ENCODE measurements around the gene PRKN. TPM values are rescaled to one million over a fixed set of nuclear protein-coding genes. Genes with fewer than 3 reads are reported as not detected.

Gene PRKN
- total RNA-seq, 2 donors from 2014 or later = 7.6 to 7.9 TPM

DNA sequence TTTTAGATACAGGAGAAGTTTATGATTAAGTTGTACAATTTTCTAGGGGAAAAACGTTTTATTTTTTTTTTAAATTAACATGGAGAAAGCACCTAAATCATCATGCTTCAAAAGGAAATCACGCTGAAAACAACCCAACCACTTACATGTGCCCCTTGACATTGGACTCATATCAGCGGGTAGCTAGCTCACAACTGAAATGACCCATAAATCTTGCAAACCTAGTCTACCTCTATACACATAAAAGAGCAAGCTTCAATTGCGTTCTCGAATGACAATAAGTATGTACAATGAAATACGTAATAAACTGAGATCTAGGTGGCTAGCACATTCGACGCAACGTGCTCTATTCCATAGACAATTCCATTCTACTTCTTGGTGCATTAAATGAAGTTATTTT, 730.8 kb downstream of the PRKN start:
- DNase-seq (ENCODE audit: low spot score) = no peak
- intact Hi-C loops (cut with DNase I) = no loop called here

DNA sequence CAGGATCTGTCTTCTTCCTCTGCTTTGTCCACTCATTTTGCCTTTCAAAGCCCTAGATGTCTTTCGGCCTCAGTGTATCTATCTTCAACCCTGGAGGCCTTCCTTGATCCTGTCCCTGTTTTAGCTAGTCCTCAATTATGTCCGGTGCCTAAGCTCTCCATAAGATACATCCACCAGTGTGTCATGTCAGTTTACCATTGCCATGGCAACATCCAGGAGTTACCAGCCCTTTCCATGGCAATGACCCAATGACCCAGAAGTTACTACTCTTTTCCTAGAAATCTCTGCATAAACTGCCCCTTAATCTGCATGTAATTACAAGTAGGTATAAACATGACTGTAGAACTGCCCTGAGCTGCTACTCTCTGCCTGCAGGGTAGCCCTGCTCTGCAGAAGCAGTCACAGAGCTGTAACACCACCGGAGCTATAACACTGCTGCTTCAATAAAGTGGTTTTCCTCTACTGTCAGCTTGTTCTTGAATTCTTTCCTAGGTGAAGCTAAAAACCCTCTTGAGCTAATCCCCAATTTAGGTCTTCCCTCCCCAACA, 741.6 kb downstream of the PRKN start:
- no peak for DNase-seq (ENCODE audit: low spot score)
- intact Hi-C loops (cut with DNase I) = no loop called here

DNA sequence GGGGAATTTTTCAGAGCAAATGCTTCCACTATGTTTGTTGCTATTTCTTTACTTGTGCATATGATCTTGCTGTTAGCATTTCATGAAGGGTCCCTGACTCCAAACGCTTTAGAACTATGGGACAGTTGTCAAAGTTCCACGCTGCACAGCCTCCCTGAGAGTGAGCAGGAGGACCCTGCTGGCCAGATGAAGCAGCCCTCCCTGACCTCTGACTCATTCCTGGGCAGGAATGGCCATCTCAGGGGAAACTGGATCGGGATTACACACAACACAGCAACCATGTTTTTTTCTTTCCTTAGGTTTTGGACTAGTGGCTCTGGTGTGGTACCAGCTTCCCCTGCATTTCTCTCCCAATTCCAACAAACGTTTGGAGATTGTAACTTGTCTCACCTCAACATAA, 742.9 kb downstream of the PRKN start:
- intact Hi-C loops (cut with DNase I) = no loop called here
- no peak for DNase-seq (ENCODE audit: low spot score)

DNA sequence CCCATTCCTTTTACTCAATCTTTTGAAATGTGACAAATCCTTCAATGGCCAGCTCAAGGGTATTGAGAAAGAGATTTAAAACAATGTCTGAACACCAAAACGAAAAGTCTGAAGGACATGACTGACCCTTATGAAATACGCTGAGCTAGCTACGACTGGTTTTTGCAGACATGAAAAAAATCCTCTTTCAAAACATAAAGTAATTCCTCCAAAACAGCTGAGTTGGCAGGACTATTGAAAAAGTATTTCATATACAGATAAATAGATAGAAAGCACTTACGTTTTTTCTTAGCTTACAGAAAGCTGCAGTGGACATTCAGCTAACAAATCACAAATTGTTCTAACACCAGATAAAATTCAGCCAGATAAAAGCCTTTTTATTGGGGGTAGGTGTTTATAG, 751.0 kb downstream of the PRKN start:
- intact Hi-C loops (cut with DNase I) = no loop called here

DNA sequence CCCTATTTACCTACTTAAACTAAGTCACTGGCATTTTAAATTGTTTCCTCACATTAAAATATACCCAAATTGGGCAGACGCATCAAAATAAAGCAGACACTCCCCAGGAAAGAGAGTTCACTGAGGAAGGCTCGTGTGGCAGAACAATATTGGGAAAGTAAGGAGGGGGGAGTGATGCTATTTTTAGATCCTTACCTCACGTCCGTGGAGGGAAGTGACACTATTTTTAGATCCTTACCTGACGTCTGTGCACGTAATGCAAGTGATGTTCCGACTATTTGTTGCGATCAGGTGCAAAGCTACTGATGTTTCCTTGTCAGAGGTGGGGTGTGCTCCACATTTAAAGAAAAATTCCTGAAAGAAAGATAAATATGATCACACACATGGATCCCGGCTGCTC, 754.5 kb downstream of the PRKN start:
- intact Hi-C loops (cut with DNase I) = no loop called here
- DNase-seq (ENCODE audit: low spot score) = no peak

More for the DNA sequence above, 751.0 kb downstream of the PRKN start:
- no peak for DNase-seq (ENCODE audit: low spot score)

DNA sequence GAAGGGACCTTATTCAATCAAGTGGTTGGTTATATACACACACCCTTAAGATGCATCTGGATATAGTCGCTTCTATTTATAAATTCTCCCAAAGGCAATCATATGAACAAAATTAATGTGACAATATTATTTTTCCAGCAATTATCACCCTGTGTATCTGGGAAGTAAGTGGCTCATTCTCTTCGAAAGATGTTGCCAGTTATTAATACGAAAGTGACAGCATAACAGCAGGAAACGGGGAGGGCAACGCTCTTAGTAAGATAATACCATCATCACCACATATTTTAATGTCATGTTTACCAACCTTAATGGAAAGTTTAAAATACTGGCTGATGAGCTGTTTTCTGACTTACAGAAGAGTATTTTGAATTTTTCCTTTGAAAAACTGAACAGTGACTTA, 756.5 kb downstream of the PRKN start:
- intact Hi-C loops (cut with DNase I) = no loop called here
- no peak for DNase-seq (ENCODE audit: low spot score)

DNA sequence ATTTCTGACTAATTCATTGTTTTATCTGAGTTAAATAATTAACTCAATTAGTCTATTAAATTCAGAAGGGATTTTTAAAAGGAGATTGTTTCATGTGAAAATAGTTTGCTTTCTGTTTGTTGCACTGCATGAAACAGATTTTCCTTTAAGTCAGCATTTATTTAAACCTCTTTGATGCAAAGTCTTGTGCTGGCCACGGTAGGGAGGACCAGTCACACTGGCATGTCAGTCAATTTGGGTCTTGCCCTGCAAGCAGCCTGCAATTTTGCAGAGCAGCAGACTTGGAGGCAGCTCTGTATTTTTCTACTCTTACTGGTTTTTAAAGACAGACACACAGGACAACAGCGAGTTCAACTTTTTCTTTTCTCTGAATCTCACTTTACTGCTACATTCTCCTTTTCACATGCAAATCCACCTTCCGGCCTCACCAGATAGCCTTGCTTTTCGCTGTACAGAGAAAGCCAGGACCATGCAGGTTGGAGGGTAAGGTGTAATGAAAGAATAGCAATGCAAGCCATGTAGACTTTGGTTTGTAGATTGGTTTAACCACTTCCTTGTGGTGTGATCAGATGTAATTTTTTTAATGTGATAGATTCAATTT, 763.8 kb downstream of the PRKN start:
- DNase-seq (ENCODE audit: low spot score) = no peak
- intact Hi-C loops (cut with DNase I) = no loop called here

DNA sequence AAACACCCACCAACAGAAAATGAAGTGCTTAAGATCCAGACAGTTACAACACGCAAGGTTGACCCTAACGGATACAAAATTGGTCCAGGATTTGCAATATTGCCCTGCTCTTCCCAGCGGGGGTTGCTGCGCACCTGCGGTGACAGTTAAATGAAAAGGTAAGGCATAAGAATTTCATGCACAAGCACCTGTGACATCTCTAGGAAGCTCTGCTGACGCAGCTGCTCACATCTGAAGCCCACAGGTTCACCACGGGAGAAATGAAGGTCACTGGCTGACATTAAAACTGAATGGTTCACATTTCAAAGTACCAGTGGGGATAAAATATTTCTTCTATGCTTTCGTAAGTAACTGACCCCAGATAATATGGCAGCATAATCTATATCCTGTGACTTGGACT, 764.4 kb downstream of the PRKN start:
- intact Hi-C loops (cut with DNase I) = no loop called here
- no peak for DNase-seq (ENCODE audit: low spot score)

DNA sequence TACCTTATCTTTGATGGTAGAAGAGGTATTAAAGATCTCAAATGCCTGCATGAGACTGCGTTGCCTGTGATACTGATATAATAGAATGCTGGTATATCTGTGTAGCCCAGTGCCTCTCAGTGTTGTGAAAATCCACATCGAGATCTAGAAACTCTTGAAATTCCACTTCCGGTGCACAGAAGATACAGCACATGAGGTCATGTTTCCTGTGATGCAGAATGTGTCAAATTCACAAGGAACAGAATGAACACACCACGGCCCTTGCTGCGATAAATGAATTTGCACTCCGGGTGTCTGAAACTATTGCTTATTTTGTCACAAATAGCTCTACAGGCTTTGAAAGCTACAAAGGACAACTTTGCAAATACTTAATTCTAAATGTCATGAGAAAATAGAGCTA, 765.8 kb downstream of the PRKN start:
- no peak for DNase-seq (ENCODE audit: low spot score)
- intact Hi-C loops (cut with DNase I) = no loop called here

DNA sequence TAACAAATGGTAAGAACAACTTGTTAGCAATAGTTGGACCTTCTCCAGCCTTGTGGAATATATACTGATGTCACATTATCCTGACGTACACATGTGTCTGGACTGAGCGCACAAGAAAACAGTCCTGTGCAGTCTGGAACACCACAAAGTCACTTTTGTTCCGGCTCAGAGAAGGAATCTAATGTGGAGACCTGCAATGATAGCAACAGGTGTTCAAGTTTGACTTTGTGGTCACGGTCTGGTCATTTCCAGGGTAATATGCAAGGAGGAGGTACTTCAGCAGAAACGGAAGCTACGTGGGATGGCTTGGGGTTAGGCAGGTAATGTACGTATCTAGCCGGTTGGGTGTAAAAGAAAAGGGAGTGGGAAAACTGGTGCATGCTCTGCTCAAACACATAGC, 766.5 kb downstream of the PRKN start:
- intact Hi-C loops (cut with DNase I) = no loop called here
- DNase-seq (ENCODE audit: low spot score) = no peak

DNA sequence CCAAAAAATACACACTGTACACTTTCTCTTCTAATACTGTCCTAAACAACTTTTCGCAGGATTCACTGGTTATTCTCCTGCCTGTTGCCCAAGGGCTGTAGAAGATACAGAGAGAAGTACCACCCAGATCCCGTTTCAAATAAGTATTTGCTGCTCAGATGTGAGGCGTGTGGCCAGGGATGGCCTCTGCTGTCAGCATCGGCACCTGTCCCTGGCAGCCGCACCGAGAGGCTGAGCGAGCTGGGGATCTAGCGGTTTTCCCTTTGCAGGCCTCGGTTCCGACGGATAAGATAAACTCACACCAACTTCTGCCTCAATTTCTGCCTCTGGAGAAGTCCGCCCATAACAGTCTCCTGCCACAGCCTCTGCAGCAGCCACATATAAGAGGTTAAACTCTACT, 768.5 kb downstream of the PRKN start:
- intact Hi-C loops (cut with DNase I) = no loop called here
- no peak for DNase-seq (ENCODE audit: low spot score)

DNA sequence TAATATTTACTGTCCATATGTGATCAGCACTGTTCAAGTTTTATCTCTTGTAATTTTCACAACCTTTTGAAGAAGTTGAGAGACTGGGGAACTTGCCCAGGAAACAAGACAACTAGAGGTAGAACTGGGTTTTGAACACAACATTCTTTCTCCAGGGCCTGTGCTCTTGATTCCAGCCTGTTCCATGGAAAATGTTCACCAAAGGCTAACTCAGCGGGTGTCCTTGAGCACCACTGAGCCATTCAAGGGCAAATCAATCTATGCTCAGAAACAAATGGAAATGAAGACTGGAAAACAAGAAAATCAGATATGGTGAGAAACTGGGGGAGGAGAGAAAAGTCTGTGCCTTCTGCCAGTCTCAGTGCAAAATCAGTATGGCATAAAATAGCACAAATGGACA, 771.5 kb downstream of the PRKN start:
- DNase-seq (ENCODE audit: low spot score) = no peak
- intact Hi-C loops (cut with DNase I) = no loop called here

DNA sequence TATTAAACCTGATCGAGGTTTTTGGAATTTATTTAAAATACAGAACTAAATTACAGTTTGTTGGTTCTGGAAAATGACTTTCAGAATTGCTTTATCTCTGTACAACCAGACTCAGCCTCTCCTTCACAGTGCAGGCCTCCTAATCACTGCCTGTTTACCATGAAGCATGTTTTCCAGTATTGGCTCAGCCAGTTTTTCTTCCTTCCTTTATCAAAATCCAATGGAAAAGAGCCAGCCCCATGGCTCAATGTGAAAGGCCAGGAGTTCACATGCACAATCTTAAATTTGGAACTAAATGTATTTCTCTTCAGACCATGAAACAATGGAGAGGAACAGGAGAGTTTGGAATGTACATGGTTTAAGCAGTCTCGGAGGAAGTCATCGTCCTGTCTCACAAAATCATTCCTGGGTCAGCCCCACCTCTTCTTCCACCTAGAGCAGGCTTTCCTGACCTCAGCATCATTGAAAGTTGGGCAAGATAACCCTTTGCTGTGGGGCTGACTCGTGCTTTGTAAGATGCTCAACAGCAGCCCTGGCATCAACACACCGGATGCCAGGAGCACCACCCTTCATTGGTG, 772.8 kb downstream of the PRKN start:
- no peak for DNase-seq (ENCODE audit: low spot score)
- intact Hi-C loops (cut with DNase I) = no loop called here

DNA sequence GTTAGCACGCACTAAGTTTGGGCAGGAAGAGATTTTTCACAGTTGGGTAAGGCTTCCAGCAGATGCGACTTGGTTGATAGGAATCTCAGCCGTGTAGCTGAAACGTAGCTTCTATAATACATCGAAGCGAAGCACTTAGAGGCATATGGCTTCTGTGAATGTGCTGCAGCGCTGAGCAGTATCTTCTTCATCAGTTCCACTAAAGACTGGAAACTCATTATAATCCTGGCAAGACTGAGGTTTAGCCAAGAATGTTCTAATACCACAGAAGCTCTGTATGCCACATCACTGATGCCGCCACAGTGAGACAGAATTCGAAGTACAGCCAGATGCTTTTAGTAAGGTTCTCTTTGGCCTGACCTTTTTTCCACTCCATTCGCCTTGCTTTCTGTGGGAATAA, 773.5 kb downstream of the PRKN start:
- intact Hi-C loops (cut with DNase I) = no loop called here
- no peak for DNase-seq (ENCODE audit: low spot score)

DNA sequence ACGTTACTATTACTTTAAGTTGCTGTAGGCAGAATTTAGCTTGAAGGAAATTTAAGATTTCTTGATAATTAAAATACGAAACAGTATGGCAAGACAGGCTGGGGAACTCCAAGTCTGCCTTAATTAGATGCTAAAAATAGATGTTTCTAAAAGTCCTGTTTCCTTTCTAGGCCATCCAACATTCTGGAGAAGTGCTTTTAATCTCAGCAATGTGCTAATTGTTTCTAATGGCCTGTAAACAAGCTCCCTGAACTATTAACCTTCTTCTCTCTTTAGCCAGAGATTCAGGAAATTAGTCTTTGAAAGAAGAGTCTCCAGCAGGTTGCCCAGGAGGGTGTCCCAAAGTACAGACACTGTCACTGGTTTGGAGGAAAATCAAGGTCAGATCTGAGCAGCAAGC, 776.4 kb downstream of the PRKN start:
- no peak for DNase-seq (ENCODE audit: low spot score)
- intact Hi-C loops (cut with DNase I) = no loop called here

DNA sequence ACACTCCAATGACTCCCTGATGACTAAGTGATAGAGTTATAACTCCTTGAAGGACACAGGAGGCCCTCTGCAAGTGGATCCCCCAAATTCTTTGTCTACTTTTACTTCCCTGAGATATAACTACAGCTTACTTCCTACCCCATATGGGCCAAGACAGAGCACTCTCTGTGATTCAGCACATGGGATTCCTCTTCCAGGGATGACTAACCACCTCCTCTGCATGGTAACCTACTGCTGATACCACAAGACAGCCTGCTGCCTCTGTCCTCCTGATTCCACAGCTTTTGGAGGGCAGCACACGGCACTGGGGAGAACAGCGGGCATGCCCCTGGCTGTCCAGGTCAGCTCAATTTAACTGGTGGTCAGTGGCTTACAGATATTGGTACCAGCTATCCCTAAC, 778.0 kb downstream of the PRKN start:
- no peak for DNase-seq (ENCODE audit: low spot score)
- intact Hi-C loops (cut with DNase I) = no loop called here

DNA sequence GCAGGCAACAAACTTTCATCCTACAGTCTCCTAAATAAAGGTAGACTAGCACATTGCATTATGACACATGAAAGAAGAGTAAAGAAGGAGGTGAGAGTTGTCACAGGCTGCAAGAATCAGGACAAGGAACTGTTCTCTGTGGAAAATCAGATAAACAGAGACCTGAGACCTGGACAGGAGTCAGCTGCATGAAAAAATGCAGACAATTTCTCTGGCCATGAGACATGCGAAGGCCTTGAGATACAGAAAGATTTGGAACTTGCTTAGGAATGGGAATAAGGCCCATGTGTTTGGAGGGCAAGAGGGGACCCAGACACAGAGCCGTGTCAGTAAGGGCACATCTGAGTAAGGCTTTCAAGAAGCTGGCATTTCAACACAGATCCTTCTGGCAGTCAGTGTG, 779.1 kb downstream of the PRKN start:
- intact Hi-C loops (cut with DNase I) = no loop called here
- no peak for DNase-seq (ENCODE audit: low spot score)

DNA sequence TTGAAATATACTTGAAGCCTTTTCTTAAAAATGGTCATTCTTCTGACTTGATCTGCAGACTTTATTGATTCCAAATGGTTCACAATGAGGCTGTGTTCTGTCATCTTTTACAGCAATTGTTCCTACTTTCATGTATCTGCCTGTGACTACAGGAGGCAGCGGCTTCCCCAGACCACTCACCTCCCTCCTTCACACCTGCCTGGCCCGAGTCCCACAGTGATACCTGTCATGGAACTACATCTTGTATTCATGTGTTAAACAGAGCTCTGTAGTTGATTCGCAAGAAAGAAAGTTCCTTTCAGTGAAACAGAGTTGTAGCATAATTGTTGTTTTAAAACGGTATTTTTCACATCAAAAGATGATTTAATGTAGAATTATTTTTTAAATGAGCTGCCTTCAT, 780.2 kb downstream of the PRKN start:
- intact Hi-C loops (cut with DNase I) = no loop called here
- no peak for DNase-seq (ENCODE audit: low spot score)

DNA sequence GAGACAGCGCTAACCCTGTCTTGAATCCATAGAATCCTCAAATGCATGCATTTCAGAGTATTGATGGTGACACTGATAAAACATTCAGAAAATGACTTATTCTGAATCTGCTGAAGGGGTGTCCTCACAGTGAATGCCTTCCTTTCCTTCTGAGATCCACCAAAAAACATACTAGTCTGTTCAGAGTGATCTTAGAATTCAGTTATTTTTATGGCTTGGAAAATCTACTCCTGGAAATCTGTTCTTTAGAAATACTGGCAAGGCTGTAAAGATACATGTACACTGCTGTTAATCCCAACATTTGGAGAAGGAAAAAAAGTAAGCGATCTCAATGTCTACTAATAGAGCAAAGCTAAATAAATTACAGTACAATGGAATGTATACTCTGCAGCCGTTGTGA, 781.1 kb downstream of the PRKN start:
- intact Hi-C loops (cut with DNase I) = no loop called here
- DNase-seq (ENCODE audit: low spot score) = no peak

DNA sequence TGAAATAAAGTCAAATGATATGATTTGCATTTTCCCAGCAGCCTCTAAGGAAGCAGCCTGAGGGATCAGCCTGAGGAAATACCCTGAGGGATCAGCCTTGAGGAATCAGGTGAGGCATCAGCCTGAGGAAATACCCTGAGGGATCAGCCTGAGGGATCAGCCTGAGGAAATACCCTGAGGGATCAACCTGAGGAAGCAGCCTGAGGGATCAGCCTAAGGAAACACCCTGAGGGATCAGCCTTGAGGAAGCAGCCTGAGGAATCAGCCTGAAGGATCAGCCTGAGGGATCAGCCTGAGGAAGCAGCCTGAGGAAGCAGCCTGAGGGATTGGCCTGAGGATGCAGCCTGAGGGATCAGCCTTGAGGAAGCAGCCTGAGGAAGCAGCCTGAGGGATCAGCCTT, 784.0 kb downstream of the PRKN start:
- no peak for DNase-seq (ENCODE audit: low spot score)

DNA sequence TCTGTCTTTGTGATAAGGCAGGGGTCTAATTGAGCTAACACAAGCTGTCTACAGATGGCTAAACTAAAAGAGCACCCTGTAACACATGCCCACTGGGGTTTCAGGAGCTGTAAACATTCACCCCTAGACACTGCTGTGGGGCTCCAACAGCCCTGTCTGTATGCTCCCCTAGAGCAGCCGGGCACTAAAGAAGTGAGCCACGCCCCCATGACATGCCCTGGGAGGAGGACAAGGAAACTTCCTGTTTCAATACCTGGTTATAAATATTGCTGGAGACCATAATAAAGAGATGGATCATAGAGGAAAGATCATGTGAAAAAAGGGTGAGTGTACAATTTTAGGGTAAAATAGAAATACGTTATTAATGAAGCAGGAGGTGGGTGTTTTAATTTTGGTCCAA, 786.0 kb downstream of the PRKN start:
- DNase-seq (ENCODE audit: low spot score) = no peak
- intact Hi-C loops (cut with DNase I) = no loop called here

More for the DNA sequence above, 784.0 kb downstream of the PRKN start:
- intact Hi-C loops (cut with DNase I) = no loop called here

DNA sequence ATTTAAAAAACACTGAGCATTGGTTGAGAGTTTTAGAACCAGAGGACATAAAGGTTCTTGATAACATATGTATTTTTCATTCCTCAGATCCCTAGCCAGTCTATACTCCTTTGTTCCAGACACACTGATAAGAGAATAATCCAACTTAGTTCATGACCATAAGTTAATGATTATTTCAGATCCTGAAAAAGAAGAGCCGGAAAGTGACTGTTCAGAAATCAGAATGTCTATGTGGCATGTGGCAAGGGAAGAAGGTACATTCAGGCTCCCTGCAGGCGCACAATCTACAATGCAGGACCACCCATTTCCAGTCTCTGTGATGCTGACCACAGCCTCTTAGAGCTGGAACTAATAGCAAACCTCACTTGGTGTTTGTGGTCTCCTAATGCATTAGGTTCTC, 787.0 kb downstream of the PRKN start:
- no peak for DNase-seq (ENCODE audit: low spot score)
- intact Hi-C loops (cut with DNase I) = no loop called here
